Lower leg skin (tissue), 4 donors: ENCODE results near the gene DOK5. TPM values are rescaled to one million over a fixed set of nuclear protein-coding genes. Genes with fewer than 3 reads are reported as not detected.

Source experiments
- DNase-seq, 2 donors: peaks; one replicate each; pipeline ENCODE4 v3.0.0-alpha.2; 2019; ENCODE audit warnings: low spot score in 2 of 2
- H3K4me3 ChIP-seq: fragments of 200-600 bp; sonication (generic); 2 replicates; pipeline ENCODE4 v1.5.1; 2017; ENCODE audit warnings: mild to moderate bottlenecking, low read depth; ENCODE audit not compliant: poor library complexity, severe bottlenecking
- POLR2A ChIP-seq, 2 donors: fragments of 450-650 bp; IDR thresholded peaks; one replicate each; pipeline ENCODE4 v1.6.1; 2016 to 2017; ENCODE audit warnings: antibody characterized with exemption in 2 of 2, mild to moderate bottlenecking in 1 of 2, moderate library complexity in 1 of 2
- WGBS, 2 donors: methylation state at CpG; one replicate each; pipeline ENCODE4 v1.1.5; 2018; 5-methylcytosine and 5-hydroxymethylcytosine counted together
- intact Hi-C: fragments of 100-400 bp; cut with DNase I; formaldehyde crosslinking; loops from one replicate; pipeline ENCODE4 v1.15.0; 2023; ENCODE audit warnings: low total_unique reads
- total RNA-seq, 4 donors: library from RNA; depleted of rRNA; stranded (reverse); fragments of >200 nt; gene quantifications; one replicate each; pipeline ENCODE4 v1.1.0, GENCODE V29; 2016
- TF ChIP-seq, protein P1 (sequence below), 3 donors: fragments of 450-650 bp; IDR thresholded peaks; one replicate each; pipeline ENCODE4 v1.5.1; 2016; ENCODE audit warnings: antibody characterized with exemption in 3 of 3, mild to moderate bottlenecking in 3 of 3, moderate library complexity in 2 of 3

DOK5 gene
- total RNA-seq, 4 donors from 2014 or later = 0.23 to 1.3 (median 1.2) TPM; not detected in 1

- TF ChIP-seq, protein P1, sequence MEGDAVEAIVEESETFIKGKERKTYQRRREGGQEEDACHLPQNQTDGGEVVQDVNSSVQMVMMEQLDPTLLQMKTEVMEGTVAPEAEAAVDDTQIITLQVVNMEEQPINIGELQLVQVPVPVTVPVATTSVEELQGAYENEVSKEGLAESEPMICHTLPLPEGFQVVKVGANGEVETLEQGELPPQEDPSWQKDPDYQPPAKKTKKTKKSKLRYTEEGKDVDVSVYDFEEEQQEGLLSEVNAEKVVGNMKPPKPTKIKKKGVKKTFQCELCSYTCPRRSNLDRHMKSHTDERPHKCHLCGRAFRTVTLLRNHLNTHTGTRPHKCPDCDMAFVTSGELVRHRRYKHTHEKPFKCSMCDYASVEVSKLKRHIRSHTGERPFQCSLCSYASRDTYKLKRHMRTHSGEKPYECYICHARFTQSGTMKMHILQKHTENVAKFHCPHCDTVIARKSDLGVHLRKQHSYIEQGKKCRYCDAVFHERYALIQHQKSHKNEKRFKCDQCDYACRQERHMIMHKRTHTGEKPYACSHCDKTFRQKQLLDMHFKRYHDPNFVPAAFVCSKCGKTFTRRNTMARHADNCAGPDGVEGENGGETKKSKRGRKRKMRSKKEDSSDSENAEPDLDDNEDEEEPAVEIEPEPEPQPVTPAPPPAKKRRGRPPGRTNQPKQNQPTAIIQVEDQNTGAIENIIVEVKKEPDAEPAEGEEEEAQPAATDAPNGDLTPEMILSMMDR (IDR thresholded peaks at IDR 0.05) = no peak
- TF ChIP-seq POLR2A (IDR thresholded peaks at IDR 0.05) = no peak
- no peak for DNase-seq
- no peak overlapping the region for H3K4me3 ChIP-seq
- intact Hi-C loops = no loop called here
- 75 to 85% methylated on average over 12 of the region's 12 CpGs for WGBS, 2 donors
These were observed 23.1 kb upstream of the DOK5 start for GRCh38 chr20:54452277-54452676.

GRCh38 chr20:54454982-54455381 is 20.4 kb upstream of the DOK5 start:
- 88 to 89% methylated on average over 2 of the region's 2 CpGs for WGBS, 2 donors
- no peak overlapping the region for H3K4me3 ChIP-seq
- no peak for DNase-seq
- intact Hi-C loops = no loop called here
- TF ChIP-seq POLR2A (IDR thresholded peaks at IDR 0.05) = no peak
- TF ChIP-seq, protein P1 (IDR thresholded peaks at IDR 0.05) = no peak

DNA sequence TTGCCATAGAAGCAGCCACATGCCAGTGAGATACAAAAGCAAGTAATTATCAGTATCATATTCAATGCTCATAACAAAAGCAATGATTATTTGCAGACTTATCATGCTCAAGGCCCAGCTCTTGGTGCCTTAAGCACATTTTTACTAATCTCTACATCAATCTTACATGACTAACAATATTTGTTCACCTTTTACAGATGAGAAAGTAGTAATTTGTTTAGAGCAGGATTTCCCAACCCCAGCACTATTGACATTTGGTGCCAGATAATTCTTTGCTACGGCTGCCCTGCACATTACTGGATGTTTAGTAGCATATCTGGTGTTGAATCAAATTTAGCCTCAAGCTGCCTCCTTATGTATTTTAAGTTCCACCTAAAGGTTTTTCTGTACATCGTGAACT is 19.0 kb upstream of the DOK5 start:
- H3K4me3 ChIP-seq = no peak overlapping the region
- TF ChIP-seq POLR2A (IDR thresholded peaks at IDR 0.05) = no peak
- TF ChIP-seq, protein P1 (IDR thresholded peaks at IDR 0.05) = no peak
- DNase-seq = no peak
- 50 to 52% methylated on average over 2 of the region's 2 CpGs for WGBS, 2 donors
- intact Hi-C loops = no loop called here

GRCh38 chr20:54456961-54457360 is 18.4 kb upstream of the DOK5 start:
- TF ChIP-seq, protein P1 (IDR thresholded peaks at IDR 0.05) = no peak
- no peak for TF ChIP-seq POLR2A (IDR thresholded peaks at IDR 0.05)
- intact Hi-C loops = no loop called here
- DNase-seq = no peak
- 73 to 74% methylated on average over 6 of the region's 6 CpGs for WGBS, 2 donors
- H3K4me3 ChIP-seq = no peak overlapping the region

DNA sequence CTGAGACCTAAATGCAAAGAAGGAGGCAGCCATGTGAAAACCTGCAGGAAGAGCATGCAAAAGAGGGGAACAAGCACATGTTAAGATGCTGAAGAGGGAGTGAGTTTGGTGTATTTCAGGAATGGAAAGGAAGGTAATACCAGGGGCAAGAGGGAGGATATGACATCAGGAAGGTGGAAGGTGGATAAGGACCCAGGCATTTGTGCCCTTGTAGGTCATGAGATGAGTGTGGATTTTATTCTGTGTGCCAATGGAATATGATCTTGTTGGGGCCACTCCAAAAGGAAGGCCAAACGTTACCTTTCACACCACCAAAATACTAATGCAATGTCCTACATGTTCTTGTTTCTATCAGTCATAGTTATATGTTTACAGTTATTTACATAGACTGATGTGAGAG is 17.2 kb upstream of the DOK5 start:
- no peak overlapping the region for H3K4me3 ChIP-seq
- 71 to 74% methylated on average over 1 of the region's 1 CpG for WGBS, 2 donors
- no peak for TF ChIP-seq POLR2A (IDR thresholded peaks at IDR 0.05)
- TF ChIP-seq, protein P1 (IDR thresholded peaks at IDR 0.05) = no peak
- intact Hi-C loops = no loop called here
- DNase-seq = no peak

DNA sequence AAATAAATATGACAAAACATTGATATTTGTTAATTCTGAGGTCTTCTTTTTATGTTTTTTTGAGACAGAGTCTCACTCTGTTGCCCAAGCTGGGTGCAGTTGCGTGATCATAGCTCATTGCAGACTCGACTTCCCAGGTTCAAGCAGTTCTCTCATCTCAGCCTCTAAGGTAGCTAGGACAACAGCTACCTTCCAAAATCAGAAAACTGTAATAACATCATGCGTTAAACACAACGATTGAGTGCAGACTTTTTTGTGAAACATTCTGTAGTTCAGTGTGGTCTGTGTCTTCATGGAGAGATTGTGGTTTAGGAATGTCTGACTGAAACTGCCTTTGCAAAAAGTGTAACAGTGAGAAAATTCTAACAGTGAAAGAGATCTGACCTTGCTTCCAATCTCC is 16.1 kb upstream of the DOK5 start:
- intact Hi-C loops = no loop called here
- no peak for DNase-seq
- TF ChIP-seq, protein P1 (IDR thresholded peaks at IDR 0.05) = no peak
- no peak for TF ChIP-seq POLR2A (IDR thresholded peaks at IDR 0.05)
- H3K4me3 ChIP-seq = no peak overlapping the region
- 87 to 88% methylated on average over 4 of the region's 4 CpGs for WGBS, 2 donors
